ENCODE measurements around the gene SLCO1B1. TPM values are rescaled to one million over a fixed set of nuclear protein-coding genes. Genes with fewer than 3 reads are reported as not detected.

SLCO1B1 gene
- total and polyA plus RNA-seq, 10 of the 15 experiments (the other 5 are each of a cell fraction or from before 2014, with no cell fraction given), result 0.15 TPM; not detected in 9

GRCh38 chr12:21257172-21257571 lies 126.2 kb downstream of the SLCO1B1 start (continued):
- TF ChIP-seq, protein P1, sequence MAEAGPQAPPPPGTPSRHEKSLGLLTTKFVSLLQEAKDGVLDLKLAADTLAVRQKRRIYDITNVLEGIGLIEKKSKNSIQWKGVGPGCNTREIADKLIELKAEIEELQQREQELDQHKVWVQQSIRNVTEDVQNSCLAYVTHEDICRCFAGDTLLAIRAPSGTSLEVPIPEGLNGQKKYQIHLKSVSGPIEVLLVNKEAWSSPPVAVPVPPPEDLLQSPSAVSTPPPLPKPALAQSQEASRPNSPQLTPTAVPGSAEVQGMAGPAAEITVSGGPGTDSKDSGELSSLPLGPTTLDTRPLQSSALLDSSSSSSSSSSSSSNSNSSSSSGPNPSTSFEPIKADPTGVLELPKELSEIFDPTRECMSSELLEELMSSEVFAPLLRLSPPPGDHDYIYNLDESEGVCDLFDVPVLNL (IDR thresholded peaks at IDR 0.05; ENCODE audit: low read depth, low read length), result no peak
- TF ChIP-seq MYB (IDR thresholded peaks at IDR 0.05; ENCODE audit: borderline replicate concordance, low read depth, low read length), result no peak

DNA sequence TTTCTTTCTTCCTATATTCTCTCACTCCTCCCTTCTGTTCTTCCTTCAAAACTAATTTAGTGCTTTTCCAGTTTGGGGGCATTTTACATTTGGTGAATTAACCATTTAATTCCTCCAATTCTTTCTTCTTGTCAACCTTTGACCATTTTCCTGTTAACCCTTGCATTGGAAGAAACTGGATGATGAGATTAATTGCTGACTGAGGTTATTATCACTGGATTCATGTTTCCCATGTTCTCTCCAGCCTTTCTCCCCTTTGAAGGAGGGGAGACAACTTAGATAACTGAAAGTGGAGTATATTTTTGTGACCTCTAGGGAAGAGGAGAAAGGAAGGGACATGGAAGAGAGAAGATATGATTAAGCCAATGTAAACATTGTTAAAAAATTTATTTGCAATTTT lies 133.2 kb downstream of the SLCO1B1 start:
- Histone ChIP-seq H3K9me3 (replicated peaks; ENCODE audit: control insufficient read depth, insufficient read depth, low read length) (no peaks in the 10 kb centered on the region), H4K20me1 (ENCODE audit: control insufficient read depth, insufficient read depth) (no peaks in the 10 kb centered on the region), H3K4me2 (ENCODE audit: control insufficient read depth, insufficient read depth) (no peak overlapping the region), H3K4me3 (no peak overlapping the region), H3K27ac (ENCODE audit: control insufficient read depth, insufficient read depth) (no peak overlapping the region), H3K9ac (ENCODE audit: control insufficient read depth, insufficient read depth, low read length) (no peak overlapping the region), H3K27me3 (replicated peaks in 1 of 2; ENCODE audit: control insufficient read depth in 2 of 2, insufficient read depth in 2 of 2, low read length in 1 of 2) (no peaks in the 10 kb centered on the region), H2AFZ (ENCODE audit: control insufficient read depth, low read depth, low read length) (no peak overlapping the region), H3K79me2 (ENCODE audit: control insufficient read depth, insufficient read depth, low read length) (no peaks in the 10 kb centered on the region), H3K4me1 (ENCODE audit: control insufficient read depth, insufficient read depth, low read length) (no peaks in the 10 kb centered on the region), H3K36me3 (ENCODE audit: control insufficient read depth in 2 of 2, insufficient read depth in 2 of 2, low read length in 1 of 2) (no peaks in the 10 kb centered on the region)
- ATAC-seq (no peak), FAIRE-seq (no peak), DNase-seq (ENCODE audit: low read depth, low spot score) (no peak)
- no TSS peak for BruUV-seq (replicated peaks)
- in situ Hi-C loops (cut with MboI) (no loop called here), intact Hi-C loops (cut with micrococcal nuclease; ENCODE audit: unreplicated experiment) (no loop called here)
- SMC1A ChIA-PET (ENCODE audit: uncharacterized antibody, unreplicated experiment), result no interaction called here
- no peak for TF ChIP-seq CREB1 (IDR thresholded peaks at IDR 0.05; ENCODE audit: low read depth)
- CTCF ChIA-PET, result no interaction called here
- POLR2A ChIA-PET, result no interaction called here
- RAD21 ChIA-PET (ENCODE audit: unreplicated experiment), result no interaction called here

- ChIA-PET CTCF (interaction anchor here (0.6 kb wide), 1 partner anchor 432 kb away, joined by 3 read pairs; no protein-coding TSS in a partner anchor), SMC1A (ENCODE audit: uncharacterized antibody, unreplicated experiment) (interaction anchor here (0.8 kb wide), 1 partner anchor 33 kb away, joined by 3 read pairs; no protein-coding TSS in a partner anchor), RAD21 (ENCODE audit: unreplicated experiment) (no interaction called here), POLR2A (no interaction called here)
- in situ Hi-C loops (cut with MboI), result no loop called here
- no peak overlapping the region for H3K4me3 ChIP-seq
- H3K79me2 ChIP-seq (ENCODE audit: control insufficient read depth, insufficient read depth, low read length), result no peaks in the 10 kb centered on the region
- intact Hi-C loops (cut with micrococcal nuclease; ENCODE audit: unreplicated experiment), result no loop called here
- H4K20me1 ChIP-seq (ENCODE audit: control insufficient read depth, insufficient read depth), result no peaks in the 10 kb centered on the region
- WGBS (ENCODE audit: insufficient coverage, insufficient replicate concordance, low lambda C conversion rate, missing lambda C conversion rate), result 0% methylated on average over 4 of the region's 4 CpGs
- H3K4me1 ChIP-seq (ENCODE audit: control insufficient read depth, insufficient read depth, low read length), result no peaks in the 10 kb centered on the region
- no peak overlapping the region for H3K9ac ChIP-seq (ENCODE audit: control insufficient read depth, insufficient read depth, low read length)
- ATAC-seq, result no peak
- H2AFZ ChIP-seq (ENCODE audit: control insufficient read depth, low read depth, low read length), result no peak overlapping the region
- H3K36me3 ChIP-seq (ENCODE audit: control insufficient read depth in 2 of 2, insufficient read depth in 2 of 2, low read length in 1 of 2), result no peaks in the 10 kb centered on the region
- no peak for DNase-seq (ENCODE audit: low read depth, low spot score)
- no TSS peak for BruUV-seq (replicated peaks)
- no peaks in the 10 kb centered on the region for H3K9me3 ChIP-seq (replicated peaks; ENCODE audit: control insufficient read depth, insufficient read depth, low read length)
- no peak for FAIRE-seq
- TF ChIP-seq SMC3 (IDR thresholded peaks at IDR 0.05; ENCODE audit: borderline replicate concordance, low read length) (no peak), IKZF2 (IDR thresholded peaks at IDR 0.05) (no peak), NR2F1 (conservative IDR thresholded peaks at IDR 0.05) (no peak), ETV6 (conservative IDR thresholded peaks at IDR 0.05 in 1 of 2, IDR thresholded peaks at IDR 0.05 in 1 of 2; ENCODE audit: borderline replicate concordance in 1 of 2, low read depth in 1 of 2) (no peak), TCF7 (IDR thresholded peaks at IDR 0.05; ENCODE audit: borderline replicate concordance) (no peak), RBBP5 (conservative IDR thresholded peaks at IDR 0.05) (no peak), MEF2B (IDR thresholded peaks at IDR 0.05; ENCODE audit: partially characterized antibody, poor library complexity, severe bottlenecking) (no peak), ZNF24 (IDR thresholded peaks at IDR 0.05) (no peak), E2F8 (IDR thresholded peaks at IDR 0.05; ENCODE audit: low read depth, partially characterized antibody) (no peak)
- no peak overlapping the region for H3K4me2 ChIP-seq (ENCODE audit: control insufficient read depth, insufficient read depth)
- H3K27ac ChIP-seq (ENCODE audit: control insufficient read depth, insufficient read depth), result no peak overlapping the region
- H3K27me3 ChIP-seq (replicated peaks in 1 of 2; ENCODE audit: control insufficient read depth in 2 of 2, insufficient read depth in 2 of 2, low read length in 1 of 2), result no peaks in the 10 kb centered on the region
These were observed 134.9 kb downstream of the SLCO1B1 start for GRCh38 chr12:21265932-21266331.

Data from GM12878 (cell line).